Thoracic aorta endothelial cell (primary cell): ENCODE data around the gene SFT2D3. TPM values are rescaled to one million over a fixed set of nuclear protein-coding genes. Genes with fewer than 3 reads are reported as not detected.

Source experiments
- total RNA-seq: library from RNA; depleted of rRNA; stranded (reverse); fragments of >200 nt; gene quantifications from 2 replicates; pipeline ENCODE4 v1.2.3, GENCODE V29; 2012

SFT2D3 gene, protein sequence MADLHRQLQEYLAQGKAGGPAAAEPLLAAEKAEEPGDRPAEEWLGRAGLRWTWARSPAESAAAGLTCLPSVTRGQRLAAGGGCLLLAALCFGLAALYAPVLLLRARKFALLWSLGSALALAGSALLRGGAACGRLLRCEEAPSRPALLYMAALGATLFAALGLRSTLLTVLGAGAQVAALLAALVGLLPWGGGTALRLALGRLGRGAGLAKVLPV
- total RNA-seq, result 3.2 and 4.9 TPM in 2 replicates

GRCh38 chr2:127701193-127701650 is at the start of gene SFT2D3:
Gene SFT2D3, plus strand, starts transcription at chr2:127701497. Its CDS starts 32 bp downstream, at chr2:127701529.

DNA sequence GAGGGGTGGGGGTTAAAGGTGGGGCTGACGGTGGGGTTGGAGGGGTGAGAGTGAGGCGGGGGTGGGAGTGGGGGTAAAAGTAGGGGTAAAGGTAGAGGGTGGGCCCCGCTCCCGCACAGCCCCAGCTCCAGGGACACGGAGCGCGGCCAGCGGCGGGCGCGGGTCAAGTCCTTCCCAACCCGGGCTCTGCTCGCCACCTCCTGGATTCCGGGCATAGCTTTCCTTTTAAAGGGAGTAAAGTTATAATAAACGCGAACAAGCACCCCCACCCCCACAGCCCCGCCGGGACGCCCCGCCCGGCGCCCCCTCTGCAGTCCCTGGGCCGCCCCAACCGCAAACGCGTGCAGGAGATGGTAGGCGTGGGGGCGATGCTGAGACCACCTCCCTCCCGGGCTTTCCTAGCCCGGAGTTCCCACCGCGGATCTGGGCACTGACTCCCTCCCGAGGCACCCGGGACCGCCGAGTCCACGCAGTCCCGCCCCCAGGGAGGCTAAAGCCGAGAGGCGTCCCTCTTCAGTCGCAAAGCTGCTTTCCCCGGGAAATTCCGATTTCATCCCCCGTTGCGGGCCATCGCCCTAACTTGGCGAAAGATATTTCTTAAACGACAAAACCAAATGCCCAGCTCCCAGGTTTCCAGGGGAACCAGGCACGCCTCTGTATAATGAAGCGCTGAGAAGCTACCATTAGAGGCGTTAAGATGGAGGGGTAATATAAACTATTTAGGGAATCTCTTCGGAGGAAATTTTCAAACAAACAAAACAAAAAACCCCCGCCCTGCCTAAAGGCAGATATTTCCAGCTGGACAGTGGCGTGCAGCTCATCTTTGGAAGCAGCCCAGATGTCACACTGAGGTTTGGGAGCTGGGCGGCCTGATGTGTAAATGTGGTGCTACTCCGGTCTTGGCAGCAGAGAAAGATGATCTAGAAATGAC is 25.7 kb upstream of the SFT2D3 start, which contains the start of gene LIMS2:
LIMS2 (minus strand) TSS at position 200 of the 931 bp plus-strand sequence. CDS start 506 bp downstream, outside the sequence.

Other genes with a start within 250 kb of the SFT2D3 start
- gene IWS1, start 175.0 kb upstream of the SFT2D3 start, total RNA-seq, result 55.4 and 62.4 TPM in 2 replicates
- 0.14 TPM in 1 of 2 replicates, not detected in the other for gene MYO7B, start 165.8 kb upstream of the SFT2D3 start, total RNA-seq
- gene GPR17, start 55.3 kb upstream of the SFT2D3 start, total RNA-seq, result not detected in 2 replicates
- 11.2 and 11.8 TPM in 2 replicates for gene LIMS2, start 26.0 kb upstream of the SFT2D3 start, total RNA-seq
- 44.9 and 53.4 TPM in 2 replicates for gene WDR33, start 109.7 kb downstream of the SFT2D3 start, total RNA-seq
- 33.6 and 35.0 TPM in 2 replicates for gene POLR2D, start 156.7 kb downstream of the SFT2D3 start, total RNA-seq
- gene AMMECR1L, start 184.5 kb downstream of the SFT2D3 start, total RNA-seq, result 18.8 and 20.9 TPM in 2 replicates